ENCODE results near the gene SHOX.
"Not testable (repeated sequence)": the region's sequence is repeated elsewhere in the genome, so short reads cannot be mapped to it uniquely, and the experiment has no call there.

- TF ChIP-seq CTCF (conservative IDR thresholded peaks at IDR 0.05 in 1 of 2, IDR thresholded peaks at IDR 0.05 in 1 of 2; ENCODE audit: extremely low read depth in 1 of 2, insufficient read depth in 1 of 2, low read depth in 1 of 2, low read length in 2 of 2); EZH2 (IDR thresholded peaks at IDR 0.05; ENCODE audit: borderline replicate concordance, low read length): not testable (repeated sequence)
Observed at GRCh38 chrX:604616-605015, 26.0 kb upstream of the SHOX start.
